ENCODE measurements around the gene OGDHL. TPM values are rescaled to one million over a fixed set of nuclear protein-coding genes. Genes with fewer than 3 reads are reported as not detected.
A peak's percentile ranks its signal among the peaks of the same experiment; 100 is the strongest.

The OGDHL gene
- 1 to 10 TPM in 3 of 4 donors, under 1 TPM in 1; 1.00 to 4.2 (median 2.4) TPM for total RNA-seq

GRCh38 chr10:49761789-49762565 lies at the start of gene OGDHL:
Gene OGDHL (minus strand): TSS chr10:49762323. CDS start chr10:49758592, 3,731 bp downstream.
- 7% methylated on average over 64 of the region's 81 CpGs; no CpG with 5 or more reads in 1 of the 2 donors for WGBS, 2 donors (ENCODE audit: low coverage in 1 of 2)
- Histone ChIP-seq H3K27ac (no peak within 1 kb of the TSS), H3K36me3 (no peaks in the 10 kb centered on the region), H3K27me3 (peaks cover 56% of the 10 kb centered on the region), H3K4me3 (peak within 1 kb of the TSS; percentile 10 to 52 (median 46)), H3K9me3 (no peaks in the 10 kb centered on the region), H3K4me1 (peaks cover 0 to 7% (median 6%) of the 10 kb centered on the region in 4 donors)
- TF ChIP-seq POLR2AphosphoS5 (IDR thresholded peaks at IDR 0.05) (no peak), CTCF (IDR thresholded peaks at IDR 0.05) (no peak), POLR2A (IDR thresholded peaks at IDR 0.05) (no peak), EP300 (IDR thresholded peaks at IDR 0.05; ENCODE audit: low read depth) (no peak)
- in situ Hi-C loops (cut with MboI; ENCODE audit: low pct_ligation_motif_present in 1 of 4, low pct_unique_long_range_greater_than_20kb in 1 of 4, low sequenced_read_pairs in 3 of 4): no loop called here
- DNase-seq: peak; percentile 27
- intact Hi-C loops (cut with DNase I; ENCODE audit: low total_unique reads): no loop called here

- 97 to 100% methylated on average over 1 to 2 of the region's 2 CpGs for WGBS, 2 donors (ENCODE audit: low coverage in 1 of 2)
- Histone ChIP-seq H3K27me3 (no peaks in the 10 kb centered on the region), H3K36me3 (no peaks in the 10 kb centered on the region), H3K9me3 (peaks cover 0 to 9% of the 10 kb centered on the region in 2 donors), H3K4me3 (no peak overlapping the region), H3K4me1 (no peaks in the 10 kb centered on the region), H3K27ac (no peak overlapping the region)
- DNase-seq: no peak
- intact Hi-C loops (cut with DNase I; ENCODE audit: low total_unique reads): no loop called here
- no peak for TF ChIP-seq CTCF (IDR thresholded peaks at IDR 0.05)
- no peak for TF ChIP-seq POLR2A (IDR thresholded peaks at IDR 0.05)
- no peak for TF ChIP-seq POLR2AphosphoS5 (IDR thresholded peaks at IDR 0.05)
- no peak for TF ChIP-seq EP300 (IDR thresholded peaks at IDR 0.05; ENCODE audit: low read depth)
- in situ Hi-C loops (cut with MboI; ENCODE audit: low pct_ligation_motif_present in 1 of 4, low pct_unique_long_range_greater_than_20kb in 1 of 4, low sequenced_read_pairs in 3 of 4): no loop called here
These were observed 41.9 kb upstream of the OGDHL start for GRCh38 chr10:49803988-49804387.

GRCh38 chr10:49798275-49798674 lies 36.2 kb upstream of the OGDHL start:
- intact Hi-C loops (cut with DNase I; ENCODE audit: low total_unique reads): no loop called here
- 82 to 85% methylated on average over 4 of the region's 4 CpGs for WGBS, 2 donors (ENCODE audit: low coverage in 1 of 2)
- no peak overlapping the region for H3K27ac ChIP-seq

GRCh38 chr10:49791100-49791499 lies 29.0 kb upstream of the OGDHL start:
- WGBS, 2 donors (ENCODE audit: low coverage in 1 of 2): 67 to 76% methylated on average over 5 of the region's 5 CpGs
- no peaks in the 10 kb centered on the region for H3K36me3 ChIP-seq
- no peak overlapping the region for H3K4me3 ChIP-seq
- H3K27me3 ChIP-seq: no peaks in the 10 kb centered on the region
- intact Hi-C loops (cut with DNase I; ENCODE audit: low total_unique reads): no loop called here
- no peaks in the 10 kb centered on the region for H3K4me1 ChIP-seq
- TF ChIP-seq POLR2A (IDR thresholded peaks at IDR 0.05) (no peak), EP300 (IDR thresholded peaks at IDR 0.05; ENCODE audit: low read depth) (no peak), POLR2AphosphoS5 (IDR thresholded peaks at IDR 0.05) (no peak), CTCF (IDR thresholded peaks at IDR 0.05) (no peak)
- no peak overlapping the region for H3K27ac ChIP-seq
- in situ Hi-C loops (cut with MboI; ENCODE audit: low pct_ligation_motif_present in 1 of 4, low pct_unique_long_range_greater_than_20kb in 1 of 4, low sequenced_read_pairs in 3 of 4): no loop called here
- H3K9me3 ChIP-seq: no peaks in the 10 kb centered on the region
- no peak for DNase-seq

More at GRCh38 chr10:49798275-49798674, 36.2 kb upstream of the OGDHL start:
- in situ Hi-C loops (cut with MboI; ENCODE audit: low pct_ligation_motif_present in 1 of 4, low pct_unique_long_range_greater_than_20kb in 1 of 4, low sequenced_read_pairs in 3 of 4): no loop called here
- no peak for TF ChIP-seq POLR2AphosphoS5 (IDR thresholded peaks at IDR 0.05)
- TF ChIP-seq POLR2A (IDR thresholded peaks at IDR 0.05): no peak
- TF ChIP-seq CTCF (IDR thresholded peaks at IDR 0.05): no peak
- TF ChIP-seq EP300 (IDR thresholded peaks at IDR 0.05; ENCODE audit: low read depth): no peak
- Histone ChIP-seq H3K9me3 (no peaks in the 10 kb centered on the region), H3K27me3 (no peaks in the 10 kb centered on the region), H3K36me3 (no peaks in the 10 kb centered on the region), H3K4me3 (no peak overlapping the region), H3K4me1 (no peaks in the 10 kb centered on the region)
- no peak for DNase-seq

Data from transverse colon (tissue), 4 donors.